H1 (cell line): ENCODE measurements around the gene CNTN6. TPM values are rescaled to one million over a fixed set of nuclear protein-coding genes. Genes with fewer than 3 reads are reported as not detected.

Experiments used
- polyA plus RNA-seq, 7 experiments: library from polyadenylated mRNA; depleted of rRNA in 3 of 7; stranded (reverse) in 5 of 7; unstranded in 2 of 7; fragments of >200 nt in 5 of 7; fragments of 200-250 nt in 2 of 7; gene quantifications; 1 replicate in 5 of 7; 2 replicates in 1 of 7; 4 replicates in 1 of 7; pipeline versions ENCODE4 v1.2.1 to v1.2.3, GENCODE V29; 2011 to 2013; ENCODE audit warnings: missing spikeins in 2 of 7, mixed read lengths in 2 of 7
- total RNA-seq: library from RNA; stranded (reverse); fragmentation: NEBNext Ultra II Directional; extraction: Animal tissue kit (Norgen Biotek cat#: 25700); gene quantifications from 2 replicates; pipeline ENCODE4 v1.2.1, GENCODE V29; 2021
- TF ChIP-seq, protein P1 (sequence below): IDR thresholded peaks from 2 replicates; pipeline ENCODE4 v1.6.1; 2011; ENCODE audit warnings: low read depth, mild to moderate bottlenecking, low read length; ENCODE audit not compliant: insufficient read depth

CNTN6 gene
- total and polyA plus RNA-seq, 2 of the 8 experiments (the other 6 are each of a cell fraction or from before 2014, with no cell fraction given): not detected

GRCh38 chr3:1406250-1406649 lies 313.4 kb downstream of the CNTN6 start (continued):
- TF ChIP-seq, protein P1, sequence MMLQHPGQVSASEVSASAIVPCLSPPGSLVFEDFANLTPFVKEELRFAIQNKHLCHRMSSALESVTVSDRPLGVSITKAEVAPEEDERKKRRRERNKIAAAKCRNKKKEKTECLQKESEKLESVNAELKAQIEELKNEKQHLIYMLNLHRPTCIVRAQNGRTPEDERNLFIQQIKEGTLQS: no peak
